Thoracic aorta (tissue), 2 donors: ENCODE results near the gene RNU5B-1. TPM values are rescaled to one million over a fixed set of nuclear protein-coding genes. Genes with fewer than 3 reads are reported as not detected.

Experiments
- ATAC-seq: fragments of 150-250 bp; one replicate; pipeline ENCODE4 v1.8.0; 2017; ENCODE audit warnings: low read depth; ENCODE audit not compliant: insufficient number of reproducible peaks, low FRiP score
- DNase-seq: peaks from one replicate; pipeline ENCODE4 v3.0.0-alpha.2; 2020; ENCODE audit warnings: low spot score
- H3K27ac ChIP-seq, 2 donors: fragments of 200-600 bp; sonication (generic); 1 replicate in 1 of 2; 2 replicates in 1 of 2; pipeline ENCODE4 v1.5.1; 2016; ENCODE audit warnings: mild to moderate bottlenecking in 2 of 2, moderate library complexity in 2 of 2
- H3K27me3 ChIP-seq: fragments of 200-600 bp; sonication (generic); replicated peaks from 2 replicates; pipeline ENCODE4 v1.6.0; 2016; ENCODE audit warnings: mild to moderate bottlenecking; ENCODE audit not compliant: insufficient read depth
- H3K36me3 ChIP-seq: fragments of 200-600 bp; sonication (generic); one replicate; pipeline ENCODE4 v1.5.1; 2016
- H3K4me1 ChIP-seq, 2 donors: fragments of 200-600 bp; sonication (generic); 1 replicate in 1 of 2; 2 replicates in 1 of 2; pipeline versions ENCODE4 v1.5.1 to v1.6.0; 2016; ENCODE audit warnings: low read depth in 2 of 2, mild to moderate bottlenecking in 1 of 2; ENCODE audit not compliant: control insufficient read depth in 1 of 2
- H3K4me3 ChIP-seq: fragments of 200-600 bp; sonication (generic); 2 replicates; pipeline ENCODE4 v1.5.1; 2016; ENCODE audit warnings: mild to moderate bottlenecking
- H3K9me3 ChIP-seq: fragments of 200-600 bp; sonication (generic); 2 replicates; pipeline ENCODE4 v1.5.1; 2016
- total RNA-seq, 2 donors: library from RNA; depleted of rRNA; stranded (reverse); fragments of >200 nt; gene quantifications; one replicate each; pipeline versions ENCODE4 v1.1.0 to v1.2.3, GENCODE V29; 2016
- TF ChIP-seq, protein P1 (sequence below): fragments of 200-600 bp; sonication (generic); IDR thresholded peaks from one replicate; pipeline ENCODE4 v1.5.1; 2019; ENCODE audit warnings: antibody characterized with exemption

RNU5B-1 gene
- total RNA-seq, 2 donors from 2014 or later = not detected

DNA sequence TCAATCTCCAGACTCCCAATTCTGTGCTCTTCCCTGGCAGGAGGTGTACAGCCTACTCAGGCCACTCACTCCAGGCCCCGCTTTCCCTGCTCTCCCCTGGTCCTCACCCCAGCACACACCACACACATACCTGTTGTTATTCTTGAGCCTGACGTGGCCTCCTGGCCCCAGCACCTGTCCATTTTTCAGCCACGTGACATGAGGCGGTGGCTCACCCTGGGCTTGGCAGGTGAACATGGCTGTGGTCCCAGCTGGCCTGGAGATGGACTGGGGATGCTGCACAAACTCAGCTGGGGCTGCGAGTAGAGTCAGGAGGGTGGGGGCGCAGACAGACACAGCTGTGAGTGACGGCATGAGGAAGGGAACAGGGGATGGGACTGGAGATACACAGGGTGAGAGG is 27.3 kb downstream of the RNU5B-1 start:
- no peaks in the 10 kb centered on the region for H3K4me1 ChIP-seq
- DNase-seq (no peak), ATAC-seq (no peak)
- no peaks in the 10 kb centered on the region for H3K36me3 ChIP-seq
- no peak overlapping the region for H3K4me3 ChIP-seq
- H3K27ac ChIP-seq = no peak overlapping the region
- no peaks in the 10 kb centered on the region for H3K27me3 ChIP-seq
- TF ChIP-seq, protein P1, sequence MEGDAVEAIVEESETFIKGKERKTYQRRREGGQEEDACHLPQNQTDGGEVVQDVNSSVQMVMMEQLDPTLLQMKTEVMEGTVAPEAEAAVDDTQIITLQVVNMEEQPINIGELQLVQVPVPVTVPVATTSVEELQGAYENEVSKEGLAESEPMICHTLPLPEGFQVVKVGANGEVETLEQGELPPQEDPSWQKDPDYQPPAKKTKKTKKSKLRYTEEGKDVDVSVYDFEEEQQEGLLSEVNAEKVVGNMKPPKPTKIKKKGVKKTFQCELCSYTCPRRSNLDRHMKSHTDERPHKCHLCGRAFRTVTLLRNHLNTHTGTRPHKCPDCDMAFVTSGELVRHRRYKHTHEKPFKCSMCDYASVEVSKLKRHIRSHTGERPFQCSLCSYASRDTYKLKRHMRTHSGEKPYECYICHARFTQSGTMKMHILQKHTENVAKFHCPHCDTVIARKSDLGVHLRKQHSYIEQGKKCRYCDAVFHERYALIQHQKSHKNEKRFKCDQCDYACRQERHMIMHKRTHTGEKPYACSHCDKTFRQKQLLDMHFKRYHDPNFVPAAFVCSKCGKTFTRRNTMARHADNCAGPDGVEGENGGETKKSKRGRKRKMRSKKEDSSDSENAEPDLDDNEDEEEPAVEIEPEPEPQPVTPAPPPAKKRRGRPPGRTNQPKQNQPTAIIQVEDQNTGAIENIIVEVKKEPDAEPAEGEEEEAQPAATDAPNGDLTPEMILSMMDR = no peak
- no peaks in the 10 kb centered on the region for H3K9me3 ChIP-seq

DNA sequence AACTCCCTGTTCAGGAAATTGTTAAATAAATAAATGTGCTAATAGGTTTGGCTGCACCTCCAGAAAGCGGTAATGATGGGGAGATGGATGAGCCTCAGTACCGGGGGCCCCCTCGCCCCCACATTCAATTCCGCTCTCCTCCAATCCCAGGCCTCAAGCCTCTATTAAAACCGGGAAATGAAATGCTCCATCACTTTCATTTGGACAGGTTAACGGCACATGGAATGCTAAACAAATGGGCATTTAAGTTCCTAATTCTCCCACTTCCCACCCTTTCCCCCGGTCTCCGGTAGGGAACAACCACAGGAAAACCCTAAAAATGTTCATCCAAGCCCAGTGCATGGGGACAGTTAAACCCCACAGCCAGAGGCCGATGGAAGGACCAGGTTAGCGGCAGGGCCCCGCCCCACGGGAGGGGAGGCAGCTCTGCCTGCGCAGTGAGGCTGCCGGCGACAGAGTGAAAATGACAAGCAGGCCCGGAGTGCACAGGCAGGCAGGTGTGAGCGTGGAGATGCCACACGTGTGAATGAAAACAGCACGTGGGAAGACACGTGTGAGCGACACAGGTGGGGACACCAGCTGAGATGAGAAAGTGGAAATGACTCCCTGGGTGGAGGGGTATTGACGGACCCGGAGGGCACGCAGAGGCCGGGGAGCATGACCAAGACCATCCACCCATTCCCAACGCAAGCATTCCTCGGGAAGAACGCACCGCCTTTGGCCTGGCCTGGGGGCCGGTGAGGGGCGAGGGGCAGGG is 28.1 kb downstream of the RNU5B-1 start:
- TF ChIP-seq, protein P1 = no peak
- Histone ChIP-seq H3K36me3 (no peaks in the 10 kb centered on the region), H3K27ac (no peak overlapping the region), H3K27me3 (no peaks in the 10 kb centered on the region), H3K4me3 (no peak overlapping the region), H3K9me3 (no peaks in the 10 kb centered on the region), H3K4me1 (no peaks in the 10 kb centered on the region)
- DNase-seq = no peak
- no peak for ATAC-seq

DNA sequence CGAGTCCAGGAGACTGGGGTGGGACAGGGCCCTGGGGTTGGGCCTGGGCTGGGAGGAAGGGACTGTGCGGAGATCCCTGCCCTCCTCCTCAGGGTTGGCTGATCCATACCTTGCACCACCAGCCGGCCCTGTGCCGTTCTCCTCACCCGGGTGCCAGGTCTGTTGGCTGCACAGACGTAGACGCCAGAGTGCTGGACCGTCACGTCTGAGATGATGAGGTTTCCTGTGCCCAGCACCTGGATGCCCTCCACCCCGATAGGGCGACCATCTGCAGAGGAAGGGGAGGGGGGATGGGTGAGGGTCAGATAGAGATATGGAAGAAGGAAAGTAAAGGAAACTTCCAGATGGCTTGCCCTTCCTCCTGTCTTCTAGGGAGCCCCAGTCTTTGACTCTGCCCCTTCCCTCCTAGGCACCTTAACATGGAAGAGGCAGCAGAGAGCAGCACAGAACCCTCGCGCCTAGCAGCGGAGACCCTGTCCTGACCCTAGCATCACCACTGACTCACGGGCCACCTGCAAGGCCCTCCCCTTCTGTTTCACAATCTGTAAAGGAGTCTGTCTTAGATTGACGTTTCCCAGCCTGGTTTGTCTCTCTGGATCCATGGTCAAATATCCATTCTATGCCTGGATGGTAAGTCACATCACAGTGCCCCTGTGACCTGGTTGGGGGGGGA is 28.8 kb downstream of the RNU5B-1 start:
- ATAC-seq (no peak), DNase-seq (no peak)

DNA sequence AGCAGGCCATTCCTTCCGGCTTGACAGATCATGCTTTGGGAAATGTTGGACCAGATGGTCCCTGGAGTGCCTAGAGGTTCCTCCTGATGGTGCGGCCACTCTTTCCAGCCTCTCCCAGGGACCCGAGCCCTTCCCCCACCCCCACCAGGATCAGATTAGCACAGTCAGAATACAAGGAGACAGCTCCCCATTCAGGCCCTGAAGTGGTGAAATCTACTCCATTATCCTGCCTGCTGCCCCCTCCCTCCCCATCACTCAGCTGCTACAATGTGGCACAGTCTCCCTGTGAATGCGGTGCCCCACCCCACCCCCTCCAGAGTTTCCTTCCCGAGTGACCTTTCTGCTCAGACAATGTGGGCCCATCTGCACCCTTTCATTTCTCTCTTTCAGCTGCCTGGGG is 29.4 kb downstream of the RNU5B-1 start:
- Histone ChIP-seq H3K36me3 (no peaks in the 10 kb centered on the region), H3K4me1 (no peaks in the 10 kb centered on the region), H3K9me3 (no peaks in the 10 kb centered on the region), H3K27me3 (no peaks in the 10 kb centered on the region), H3K4me3 (no peak overlapping the region), H3K27ac (no peak overlapping the region)
- TF ChIP-seq, protein P1 = no peak
- no peak for ATAC-seq
- no peak for DNase-seq

More for the DNA sequence above, 28.8 kb downstream of the RNU5B-1 start:
- TF ChIP-seq, protein P1 = no peak
- Histone ChIP-seq H3K36me3 (no peaks in the 10 kb centered on the region), H3K4me1 (no peaks in the 10 kb centered on the region), H3K4me3 (no peak overlapping the region), H3K9me3 (no peaks in the 10 kb centered on the region), H3K27ac (no peak overlapping the region), H3K27me3 (no peaks in the 10 kb centered on the region)

DNA sequence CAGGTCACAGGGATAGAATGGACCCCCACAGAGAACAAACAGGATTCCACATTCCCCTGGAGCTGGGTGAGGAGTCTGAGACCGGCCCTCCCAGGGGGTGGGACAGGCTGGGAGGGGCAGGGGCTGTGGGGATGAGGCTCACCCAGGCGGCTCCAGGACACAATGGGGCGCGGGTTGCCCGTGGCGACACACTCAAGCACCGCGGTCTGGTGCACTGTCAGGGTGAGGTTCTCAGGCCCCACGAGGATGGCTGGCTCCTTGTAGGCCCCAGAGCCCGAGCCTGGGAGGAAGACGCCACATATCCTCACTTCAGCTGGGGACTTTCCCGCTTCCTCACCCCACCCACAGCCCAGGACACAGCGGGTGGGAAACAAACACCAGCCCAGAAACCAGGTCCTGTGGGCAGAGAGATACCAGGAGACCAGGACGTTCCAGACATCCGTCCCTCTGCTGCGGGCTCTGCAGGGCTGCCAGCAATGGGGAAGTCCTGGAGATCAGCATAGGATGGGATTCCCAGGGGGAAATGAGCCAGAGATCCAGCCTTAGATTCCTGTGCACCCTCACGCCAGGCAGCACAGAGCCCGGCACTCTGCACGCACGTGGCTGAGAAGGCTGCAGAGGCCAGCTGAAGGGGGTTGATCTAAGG is 30.2 kb downstream of the RNU5B-1 start:
- TF ChIP-seq, protein P1 = no peak
- Histone ChIP-seq H3K27ac (no peak overlapping the region), H3K9me3 (no peaks in the 10 kb centered on the region), H3K36me3 (no peaks in the 10 kb centered on the region), H3K27me3 (no peaks in the 10 kb centered on the region), H3K4me3 (no peak overlapping the region), H3K4me1 (no peaks in the 10 kb centered on the region)
- no peak for DNase-seq
- ATAC-seq = no peak
